Mesendoderm (in vitro differentiated cells): ENCODE measurements around the gene THUMPD3.

Experiments used
- DNase-seq: peaks from one replicate; pipeline ENCODE4 v3.0.0; 2013
- H2AK5ac ChIP-seq: 2 replicates; pipeline ENCODE4 v1.6.1; 2013; ENCODE audit warnings: low read length, inconsistent platforms
- H2BK120ac ChIP-seq: 2 replicates; pipeline ENCODE4 v1.6.1; 2013; ENCODE audit warnings: low read depth, mild to moderate bottlenecking, low read length, moderate library complexity, mixed read lengths
- H2BK15ac ChIP-seq: replicated peaks from 2 replicates; pipeline ENCODE4 v1.6.1; 2013; ENCODE audit warnings: low read depth, mild to moderate bottlenecking, moderate library complexity
- H2BK5ac ChIP-seq: 2 replicates; pipeline ENCODE4 v1.6.1; 2013; ENCODE audit warnings: low read length, inconsistent platforms
- H3K18ac ChIP-seq: 2 replicates; pipeline ENCODE4 v1.6.1; 2013; ENCODE audit warnings: mild to moderate bottlenecking, low read length, mixed read lengths
- H3K23ac ChIP-seq: one replicate; pipeline ENCODE4 v1.6.1; 2013; ENCODE audit warnings: low read length
- H3K27ac ChIP-seq: 2 replicates; pipeline ENCODE4 v1.5.1; 2013; ENCODE audit warnings: low read depth, mild to moderate bottlenecking, inconsistent platforms, low read length, moderate library complexity
- H3K27me3 ChIP-seq: 2 replicates; pipeline ENCODE4 v1.6.1; 2013; ENCODE audit warnings: low read length, control low read depth, mild to moderate bottlenecking, inconsistent platforms; ENCODE audit not compliant: insufficient read depth, poor library complexity
- H3K36me3 ChIP-seq: 2 replicates; pipeline ENCODE4 v1.6.1; 2013; ENCODE audit warnings: low read length, inconsistent platforms; ENCODE audit not compliant: control insufficient read depth, insufficient read depth
- H3K4ac ChIP-seq: one replicate; pipeline ENCODE4 v1.6.1; 2013; ENCODE audit warnings: low read depth, mild to moderate bottlenecking, low read length, moderate library complexity
- H3K4me1 ChIP-seq: 2 replicates; pipeline ENCODE4 v1.6.1; 2013; ENCODE audit warnings: low read depth, low read length, inconsistent platforms; ENCODE audit not compliant: control insufficient read depth
- H3K4me2 ChIP-seq: 2 replicates; pipeline ENCODE4 v1.6.1; 2013; ENCODE audit warnings: low read length
- H3K4me3 ChIP-seq: 2 replicates; pipeline ENCODE4 v1.5.1; 2013; ENCODE audit warnings: mild to moderate bottlenecking, low read length
- H3K56ac ChIP-seq: one replicate; pipeline ENCODE4 v1.6.1; 2013; ENCODE audit warnings: low read length
- H3K79me1 ChIP-seq: 2 replicates; pipeline ENCODE4 v1.6.1; 2013; ENCODE audit warnings: low read length, inconsistent platforms
- H3K79me2 ChIP-seq: 2 replicates; pipeline ENCODE4 v1.6.1; 2013; ENCODE audit warnings: mild to moderate bottlenecking, low read length; ENCODE audit not compliant: control insufficient read depth, insufficient read depth
- H3K9ac ChIP-seq: 2 replicates; pipeline ENCODE4 v1.6.1; 2013; ENCODE audit warnings: low read length, inconsistent platforms
- H4K5ac ChIP-seq: one replicate; pipeline ENCODE4 v1.6.1; 2013; ENCODE audit warnings: low read length
- H4K8ac ChIP-seq: one replicate; pipeline ENCODE4 v1.6.1; 2013; ENCODE audit warnings: low read depth, mild to moderate bottlenecking, control low read depth, low read length, moderate library complexity
- WGBS: extraction: QIAGEN DNeasy Blood & Tissue Kit; methylation state at CpG from one replicate; pipeline ENCODE4 v1.1.7; 2013; ENCODE audit warnings: low lambda C conversion rate, missing lambda C conversion rate; ENCODE audit not compliant: insufficient coverage; ENCODE audit errors: extremely low coverage; 5-methylcytosine and 5-hydroxymethylcytosine counted together

The THUMPD3 gene

GRCh38 chr3:9385187-9386077 lies 22.6 kb downstream of the THUMPD3 start:
- no CpG with 5 or more reads among the region's 2 CpGs for WGBS
- no peak overlapping the region for H4K8ac ChIP-seq
- no peaks in the 10 kb centered on the region for H3K4me1 ChIP-seq
- no peak overlapping the region for H3K4ac ChIP-seq
- no peak overlapping the region for H3K23ac ChIP-seq
- no peak overlapping the region for H2AK5ac ChIP-seq
- no peak overlapping the region for H3K4me2 ChIP-seq
- H3K27ac ChIP-seq = no peak overlapping the region
- peaks cover 2% of the 10 kb centered on the region for H3K36me3 ChIP-seq
- H3K4me3 ChIP-seq = no peak overlapping the region
- H3K56ac ChIP-seq = no peak overlapping the region
- H4K5ac ChIP-seq = no peak overlapping the region
- DNase-seq = no peak
- no peak overlapping the region for H3K9ac ChIP-seq
- H3K79me1 ChIP-seq = no peaks in the 10 kb centered on the region
- H2BK5ac ChIP-seq = no peak overlapping the region
- H3K79me2 ChIP-seq = peaks cover 3% of the 10 kb centered on the region
- no peak overlapping the region for H2BK15ac ChIP-seq
- no peak overlapping the region for H2BK120ac ChIP-seq
- H3K18ac ChIP-seq = no peak overlapping the region
- H3K27me3 ChIP-seq = no peaks in the 10 kb centered on the region

DNA sequence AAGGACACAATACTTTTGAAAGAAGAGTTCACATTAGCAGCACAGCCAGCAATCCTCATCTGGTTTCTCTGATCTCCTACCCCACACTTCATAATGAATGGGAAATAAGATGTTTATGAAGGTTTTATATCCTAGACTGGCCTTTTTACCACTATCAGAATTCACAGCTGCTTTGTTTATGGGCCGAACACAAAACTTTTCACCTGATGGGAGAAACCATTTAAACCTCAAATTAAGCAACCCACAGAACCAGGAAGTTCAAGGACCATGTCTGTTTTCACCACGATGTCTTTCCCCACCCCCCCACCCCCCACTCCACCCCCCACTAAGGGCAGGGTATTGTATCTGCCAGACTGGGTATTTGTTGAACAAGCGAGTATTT lies 23.2 kb downstream of the THUMPD3 start:
- Histone ChIP-seq H3K4me2 (no peak overlapping the region), H3K56ac (no peak overlapping the region), H2BK120ac (no peak overlapping the region), H3K27me3 (no peaks in the 10 kb centered on the region), H3K27ac (no peak overlapping the region), H3K18ac (no peak overlapping the region), H3K79me2 (peaks cover 9% of the 10 kb centered on the region), H4K5ac (no peak overlapping the region), H3K4me3 (no peak overlapping the region), H3K36me3 (peaks cover 4% of the 10 kb centered on the region), H3K4ac (no peak overlapping the region), H3K9ac (no peak overlapping the region), H3K23ac (no peak overlapping the region), H2BK5ac (no peak overlapping the region), H3K4me1 (no peaks in the 10 kb centered on the region), H2AK5ac (no peak overlapping the region), H4K8ac (no peak overlapping the region), H3K79me1 (peaks cover 2% of the 10 kb centered on the region), H2BK15ac (no peak overlapping the region)
- no CpG with 5 or more reads among the region's 3 CpGs for WGBS
- DNase-seq = no peak

DNA sequence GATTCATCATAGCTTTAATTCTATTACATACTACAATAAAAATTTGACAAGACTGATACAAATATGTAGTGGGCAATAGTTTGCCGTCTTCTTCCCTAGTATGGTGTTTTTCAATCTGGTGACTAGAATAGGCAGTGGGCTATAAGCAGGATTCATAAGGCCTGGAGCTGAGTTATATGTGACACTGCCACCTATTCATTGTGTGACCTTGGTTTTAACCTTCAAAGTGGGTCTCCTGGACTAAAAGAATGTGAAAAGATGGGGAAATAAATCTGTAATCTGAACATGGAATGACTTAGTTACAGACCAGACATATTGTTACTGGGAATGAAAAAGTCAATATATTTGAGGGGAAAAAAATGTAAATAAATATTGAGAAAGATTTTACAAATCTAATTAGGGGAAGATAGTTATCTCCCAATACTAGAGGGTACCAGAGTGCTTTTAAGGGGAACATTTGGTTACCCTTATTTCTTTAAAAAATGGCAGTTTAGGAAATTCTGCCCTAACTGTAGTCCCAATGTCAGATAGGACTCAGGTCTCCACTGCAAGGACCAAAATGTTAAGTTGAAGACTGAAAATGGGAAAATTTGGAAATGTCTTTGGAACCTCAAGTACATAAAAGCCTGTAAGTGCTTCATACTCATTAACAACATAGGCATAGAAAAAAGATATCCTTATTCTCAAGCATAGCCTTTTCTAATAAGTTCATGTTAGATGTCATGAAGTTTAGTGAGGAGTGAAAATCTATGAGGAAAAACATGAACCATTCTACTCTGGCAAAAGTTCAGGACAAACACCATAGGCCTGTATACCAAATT lies 23.9 kb downstream of the THUMPD3 start:
- Histone ChIP-seq H3K56ac (no peak overlapping the region), H3K36me3 (peaks cover 7% of the 10 kb centered on the region), H3K79me2 (peaks cover 16% of the 10 kb centered on the region), H4K8ac (no peak overlapping the region), H3K27ac (no peak overlapping the region), H3K4me3 (no peak overlapping the region), H3K79me1 (peaks cover 2% of the 10 kb centered on the region), H2AK5ac (no peak overlapping the region), H4K5ac (no peak overlapping the region), H3K27me3 (no peaks in the 10 kb centered on the region), H2BK5ac (no peak overlapping the region), H3K4ac (no peak overlapping the region), H3K4me2 (no peak overlapping the region), H3K9ac (no peak overlapping the region), H3K23ac (no peak overlapping the region), H2BK120ac (no peak overlapping the region), H3K4me1 (no peaks in the 10 kb centered on the region), H2BK15ac (no peak overlapping the region), H3K18ac (no peak overlapping the region)
- WGBS = no CpG with 5 or more reads among the region's 1 CpG
- no peak for DNase-seq

- H3K79me1 ChIP-seq = peaks cover 2% of the 10 kb centered on the region
- H2BK5ac ChIP-seq = no peak overlapping the region
- WGBS = no CpG with 5 or more reads among the region's 2 CpGs
- no peak overlapping the region for H4K5ac ChIP-seq
- DNase-seq = no peak
- no peak overlapping the region for H3K9ac ChIP-seq
- H3K56ac ChIP-seq = no peak overlapping the region
- no peak overlapping the region for H3K4me2 ChIP-seq
- H3K27me3 ChIP-seq = no peaks in the 10 kb centered on the region
- H2BK15ac ChIP-seq = no peak overlapping the region
- H3K79me2 ChIP-seq = peaks cover 21% of the 10 kb centered on the region
- H3K18ac ChIP-seq = no peak overlapping the region
- H2AK5ac ChIP-seq = no peak overlapping the region
- H3K36me3 ChIP-seq = peaks cover 7% of the 10 kb centered on the region
- no peak overlapping the region for H3K23ac ChIP-seq
- no peak overlapping the region for H2BK120ac ChIP-seq
- no peak overlapping the region for H3K4ac ChIP-seq
- no peak overlapping the region for H3K4me3 ChIP-seq
- H3K4me1 ChIP-seq = no peaks in the 10 kb centered on the region
- H3K27ac ChIP-seq = no peak overlapping the region
- no peak overlapping the region for H4K8ac ChIP-seq
Measured at GRCh38 chr3:9387322-9387655, 24.4 kb downstream of the THUMPD3 start.

DNA sequence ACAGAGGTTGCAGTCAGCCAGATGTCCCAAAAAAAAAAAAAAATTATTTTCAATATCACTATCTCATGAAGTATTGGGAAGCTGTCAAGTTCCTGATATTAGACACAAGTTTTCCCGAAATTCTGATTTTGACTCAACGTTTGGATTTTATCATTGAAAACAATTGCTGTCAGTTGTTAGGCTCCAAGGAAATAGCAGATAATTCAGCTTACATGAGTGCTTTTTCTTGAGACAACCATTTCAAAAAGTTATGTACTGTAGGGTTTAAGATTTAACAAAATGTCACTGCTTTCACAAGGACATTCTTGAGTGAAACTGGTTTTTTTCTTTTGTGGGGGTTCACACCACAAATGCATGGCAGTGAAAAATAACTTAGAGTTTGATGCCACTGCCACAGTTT lies 25.3 kb downstream of the THUMPD3 start:
- DNase-seq = no peak
- Histone ChIP-seq H3K4me1 (no peaks in the 10 kb centered on the region), H3K9ac (no peak overlapping the region), H2BK5ac (no peak overlapping the region), H3K23ac (no peak overlapping the region), H3K4me3 (no peak overlapping the region), H2BK120ac (no peak overlapping the region), H3K18ac (no peak overlapping the region), H4K8ac (no peak overlapping the region), H3K27ac (no peak overlapping the region), H3K27me3 (no peaks in the 10 kb centered on the region), H3K79me2 (peaks cover 30% of the 10 kb centered on the region), H4K5ac (no peak overlapping the region), H3K79me1 (peaks cover 2% of the 10 kb centered on the region), H2BK15ac (no peak overlapping the region), H3K56ac (no peak overlapping the region), H3K4me2 (no peak overlapping the region), H3K36me3 (peaks cover 7% of the 10 kb centered on the region), H3K4ac (no peak overlapping the region), H2AK5ac (no peak overlapping the region)
- WGBS = no CpG with 5 or more reads among the region's 2 CpGs
